Activated naive CD4-positive, alpha-beta T cell treated with anti-CD3 and anti-CD28 coated beads, Interleukin-2, amount 50 U/mL, for 72 hours (primary cell): ENCODE data around the gene PLA2G5. TPM values are rescaled to one million over a fixed set of nuclear protein-coding genes. Genes with fewer than 3 reads are reported as not detected.
A peak's percentile ranks its signal among the peaks of the same experiment; 100 is the strongest.
"Not testable (repeated sequence)": the region's sequence is repeated elsewhere in the genome, so short reads cannot be mapped to it uniquely, and the experiment has no call there.

Source experiments
- ATAC-seq, 2 donors: fragments of 150-1000 bp; cut with Tn5 transposase; 2 replicates each; pipeline ENCODE4 v1.10.0; 2021; ENCODE audit warnings: mild to moderate bottlenecking in 2 of 2, moderate library complexity in 2 of 2
- DNase-seq, 2 donors: peaks; one replicate each; pipeline ENCODE4 v3.0.0; 2021 to 2022; ENCODE audit warnings: low spot score in 2 of 2
- H3K27ac Mint-ChIP-seq, 2 donors: one replicate each; pipeline ENCODE4 v1.8.0; 2022; ENCODE audit warnings: mild to moderate bottlenecking in 2 of 2, mixed read lengths in 2 of 2
- H3K36me3 Mint-ChIP-seq, 2 donors: one replicate each; pipeline ENCODE4 v1.8.0; 2022; ENCODE audit warnings: mixed read lengths in 2 of 2
- H3K9me3 Mint-ChIP-seq, 2 donors: one replicate each; pipeline ENCODE4 v1.8.0; 2022; ENCODE audit warnings: mixed read lengths in 2 of 2
- total RNA-seq, 2 donors: library from RNA; stranded (reverse); gene quantifications; one replicate each; pipeline ENCODE4 v1.2.3, GENCODE V29; 2022

PLA2G5 gene
- total RNA-seq, 2 donors from 2014 or later = not detected

- no peak overlapping the region for H3K27ac Mint-ChIP-seq
Observed at GRCh38 chr1:20120796-20121195, 50.8 kb downstream of the PLA2G5 start.

GRCh38 chr1:20123722-20124455 lies 53.9 kb downstream of the PLA2G5 start:
- DNase-seq (no peak), ATAC-seq (no peak)
- Mint-ChIP-seq H3K27ac (no peak overlapping the region), H3K9me3 (no peaks in the 10 kb centered on the region), H3K36me3 (no peaks in the 10 kb centered on the region)

More at GRCh38 chr1:20120796-20121195, 50.8 kb downstream of the PLA2G5 start:
- H3K9me3 Mint-ChIP-seq = no peaks in the 10 kb centered on the region
- H3K36me3 Mint-ChIP-seq = no peaks in the 10 kb centered on the region
- ATAC-seq = no peak
- DNase-seq = no peak

GRCh38 chr1:20124456-20125057 lies 54.6 kb downstream of the PLA2G5 start:
- Mint-ChIP-seq H3K36me3 (no peaks in the 10 kb centered on the region), H3K9me3 (no peaks in the 10 kb centered on the region)
- DNase-seq = no peak

GRCh38 chr1:20125100-20125499 lies 55.1 kb downstream of the PLA2G5 start:
- ATAC-seq (peak in 1 of 2 donors; percentile 52), DNase-seq (no peak)
- Mint-ChIP-seq H3K9me3 (no peaks in the 10 kb centered on the region), H3K36me3 (no peaks in the 10 kb centered on the region), H3K27ac (no peak overlapping the region)

More at GRCh38 chr1:20124456-20125057, 54.6 kb downstream of the PLA2G5 start:
- no peak overlapping the region for H3K27ac Mint-ChIP-seq
- ATAC-seq = peak; percentile 56 to 88

GRCh38 chr1:20126041-20126805 lies 56.2 kb downstream of the PLA2G5 start:
- peak; percentile 51 to 76 for ATAC-seq
- H3K27ac Mint-ChIP-seq = no peak overlapping the region
- DNase-seq = no peak
- H3K36me3 Mint-ChIP-seq = no peaks in the 10 kb centered on the region
- H3K9me3 Mint-ChIP-seq = no peaks in the 10 kb centered on the region

GRCh38 chr1:20126806-20127440 lies 56.9 kb downstream of the PLA2G5 start:
- Mint-ChIP-seq H3K9me3 (no peaks in the 10 kb centered on the region), H3K36me3 (no peaks in the 10 kb centered on the region), H3K27ac (no peak overlapping the region)
- ATAC-seq (no peak), DNase-seq (no peak)

GRCh38 chr1:20130518-20130917 lies 60.5 kb downstream of the PLA2G5 start:
- not testable (repeated sequence) for ATAC-seq, H3K36me3 Mint-ChIP-seq, H3K27ac Mint-ChIP-seq, DNase-seq, H3K9me3 Mint-ChIP-seq

GRCh38 chr1:20134995-20135394 lies 65.0 kb downstream of the PLA2G5 start:
- Mint-ChIP-seq H3K36me3 (no peaks in the 10 kb centered on the region), H3K27ac (no peak overlapping the region), H3K9me3 (no peaks in the 10 kb centered on the region)
- ATAC-seq (no peak), DNase-seq (no peak)

GRCh38 chr1:20136249-20136648 lies 66.3 kb downstream of the PLA2G5 start:
- no peak overlapping the region for H3K27ac Mint-ChIP-seq
- ATAC-seq = no peak
- DNase-seq = no peak

GRCh38 chr1:20137055-20137454 lies 67.1 kb downstream of the PLA2G5 start:
- no peak for ATAC-seq
- H3K9me3 Mint-ChIP-seq = no peaks in the 10 kb centered on the region
- H3K36me3 Mint-ChIP-seq = no peaks in the 10 kb centered on the region
- DNase-seq = no peak
- no peak overlapping the region for H3K27ac Mint-ChIP-seq

More at GRCh38 chr1:20136249-20136648, 66.3 kb downstream of the PLA2G5 start:
- Mint-ChIP-seq H3K9me3 (no peaks in the 10 kb centered on the region), H3K36me3 (no peaks in the 10 kb centered on the region)

GRCh38 chr1:20137604-20138003 lies 67.6 kb downstream of the PLA2G5 start:
- no peak overlapping the region for H3K27ac Mint-ChIP-seq
- DNase-seq (no peak), ATAC-seq (no peak)
- H3K36me3 Mint-ChIP-seq = no peaks in the 10 kb centered on the region
- H3K9me3 Mint-ChIP-seq = no peaks in the 10 kb centered on the region

GRCh38 chr1:20138346-20138745 lies 68.4 kb downstream of the PLA2G5 start:
- no peak for ATAC-seq
- no peaks in the 10 kb centered on the region for H3K9me3 Mint-ChIP-seq
- DNase-seq = no peak
- H3K27ac Mint-ChIP-seq = no peak overlapping the region
- no peaks in the 10 kb centered on the region for H3K36me3 Mint-ChIP-seq

GRCh38 chr1:20138961-20139550 lies 69.1 kb downstream of the PLA2G5 start, which contains the start of gene PLA2G2F:
TSS of gene PLA2G2F (plus strand) at chr1:20139323. CDS start at chr1:20139428, 105 bp downstream.
- no peak for ATAC-seq
- DNase-seq = no peak
- Mint-ChIP-seq H3K36me3 (no peaks in the 10 kb centered on the region), H3K27ac (peak within 1 kb of the TSS in 1 of 2 donors; percentile 18), H3K9me3 (no peaks in the 10 kb centered on the region)

GRCh38 chr1:20139776-20140612 lies 70.0 kb downstream of the PLA2G5 start:
- no peaks in the 10 kb centered on the region for H3K36me3 Mint-ChIP-seq
- ATAC-seq = no peak
- no peak for DNase-seq
- H3K9me3 Mint-ChIP-seq = no peaks in the 10 kb centered on the region
- no peak overlapping the region for H3K27ac Mint-ChIP-seq

- Mint-ChIP-seq H3K27ac (no peak overlapping the region), H3K36me3 (no peaks in the 10 kb centered on the region), H3K9me3 (no peaks in the 10 kb centered on the region)
- DNase-seq (no peak), ATAC-seq (no peak)
Observed at GRCh38 chr1:20141001-20141400, 71.0 kb downstream of the PLA2G5 start.

GRCh38 chr1:20141466-20141865 lies 71.5 kb downstream of the PLA2G5 start:
- no peaks in the 10 kb centered on the region for H3K9me3 Mint-ChIP-seq
- no peak overlapping the region for H3K27ac Mint-ChIP-seq
- DNase-seq = no peak
- no peak for ATAC-seq
- no peaks in the 10 kb centered on the region for H3K36me3 Mint-ChIP-seq
